ENCODE measurements around the gene TSTD2.

- TF ChIP-seq YY1 (IDR thresholded peaks at IDR 0.05; ENCODE audit: insufficient read depth, insufficient read length) (no peak), SUZ12 (IDR thresholded peaks at IDR 0.05; ENCODE audit: extremely low read depth, insufficient read depth, insufficient read length) (no peak), ZNF274 (IDR thresholded peaks at IDR 0.05; ENCODE audit: low read depth, low read length) (no peak)
Observed at GRCh38 chr9:97666907-97667686, 33.9 kb upstream of the TSTD2 start.

All from NT2/D1 (cell line).